ENCODE data around the gene COL6A2. TPM values are rescaled to one million over a fixed set of nuclear protein-coding genes. Genes with fewer than 3 reads are reported as not detected.

The COL6A2 gene
- total and polyA plus RNA-seq, 2 of the 4 experiments (the other 2 are of a cell fraction): 208 to 1,065 TPM

DNA sequence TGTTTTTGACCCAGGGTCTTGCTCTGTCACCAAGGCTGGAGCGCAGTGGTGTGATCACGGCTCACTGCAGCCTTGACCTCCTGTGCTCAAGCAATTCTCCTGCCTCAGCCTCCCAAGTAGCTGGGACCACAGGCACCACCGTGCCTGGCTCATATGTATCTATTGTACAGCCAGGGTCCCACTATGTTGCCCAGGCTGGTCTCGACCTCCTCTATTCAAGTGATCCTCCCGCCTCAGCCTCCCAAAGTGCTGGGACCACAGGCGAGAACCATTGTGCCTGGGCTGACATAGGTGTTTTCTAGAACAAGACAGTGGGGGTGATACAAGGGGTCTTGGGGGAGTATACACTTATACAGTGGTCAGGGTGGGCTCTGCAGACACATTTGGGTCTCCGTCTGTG lies 40.0 kb downstream of the COL6A2 start:
- no peaks in the 10 kb centered on the region for H3K27me3 ChIP-seq (ENCODE audit: control insufficient read depth, insufficient read depth, low read length)
- H4K5ac ChIP-seq (ENCODE audit: low read depth, low read length): no peak overlapping the region
- no peak overlapping the region for H4K8ac ChIP-seq (ENCODE audit: low read depth in 2 of 2, low read length in 2 of 2)
- DNase-seq (no peak), ATAC-seq (ENCODE audit: low read depth) (no peak)
- dilution Hi-C loops (cut with HindIII; ENCODE audit: low sequenced_read_pairs, unreplicated experiment) (no loop called here), in situ Hi-C loops (cut with MboI; ENCODE audit: low sequenced_read_pairs) (no loop called here), intact Hi-C loops (cut with micrococcal nuclease) (no loop called here)
- 0 out of 2 replicates have a peak, but pooled peaks cover 2% of the 10 kb centered on the region for H3K4me1 ChIP-seq (ENCODE audit: control insufficient read depth, insufficient read depth, low read length)
- 0 out of 2 replicates have a peak, but pooled peaks cover 2% of the 10 kb centered on the region for H3K36me3 ChIP-seq (ENCODE audit: control insufficient read depth, insufficient read depth, low read length)
- CTCF ChIA-PET: interaction anchor here (0.9 kb wide), 1 partner anchor 16 kb away, joined by 3 read pairs; no protein-coding TSS in a partner anchor
- no peak overlapping the region for H3K27ac ChIP-seq (ENCODE audit: insufficient read depth, low read length)
- no peak overlapping the region for H2BK5ac ChIP-seq (ENCODE audit: low read depth, low read length, poor library complexity, severe bottlenecking)
- no peaks in the 10 kb centered on the region for H3K79me1 ChIP-seq (ENCODE audit: low read depth in 1 of 2, low read length in 2 of 2)
- no peak overlapping the region for H2BK120ac ChIP-seq (ENCODE audit: low read depth, low read length)
- H3K56ac ChIP-seq (ENCODE audit: extremely low read depth, insufficient read depth, low read length): no peak overlapping the region
- no TSS peak for BruUV-seq (replicated peaks)
- H2BK15ac ChIP-seq (ENCODE audit: low read depth, low read length): no peak overlapping the region
- POLR2A ChIA-PET (ENCODE audit: unreplicated experiment): no interaction called here
- H3K23ac ChIP-seq (ENCODE audit: low read depth, low read length): no peak overlapping the region
- peaks cover 3% of the 10 kb centered on the region; the same call in 1 of the 2 replicates for H3K9me1 ChIP-seq (ENCODE audit: insufficient read depth, low read length)
- no peak overlapping the region for H4K91ac ChIP-seq (ENCODE audit: insufficient read depth, low read depth, low read length)
- no peak overlapping the region for H3K4me3 ChIP-seq (ENCODE audit: insufficient read depth, low read depth, low read length)
- H2AK9ac ChIP-seq (replicated peaks; ENCODE audit: low read depth, low read length, poor library complexity): no peak overlapping the region
- H3K4ac ChIP-seq (ENCODE audit: low read depth, low read length): no peak overlapping the region
- no peak overlapping the region for H3K14ac ChIP-seq (replicated peaks; ENCODE audit: low read depth, low read length)
- H4K20me1 ChIP-seq (ENCODE audit: insufficient read depth, low read length): peaks cover 23% of the 10 kb centered on the region
- WGBS, 2 experiments (ENCODE audit: extremely low coverage in 2 of 2, insufficient read length in 1 of 2): 97% methylated on average over 6 of the region's 7 CpGs; no CpG with 5 or more reads in 1 of the 2 experiments
- no peak overlapping the region for H2BK20ac ChIP-seq (ENCODE audit: low read depth, low read length)
- H2AFZ ChIP-seq (replicated peaks; ENCODE audit: low read length, poor library complexity): no peak overlapping the region
- H3K9ac ChIP-seq (ENCODE audit: low read depth, low read length): no peak overlapping the region
- H3K18ac ChIP-seq (ENCODE audit: low read depth, low read length): no peak overlapping the region
- no peak overlapping the region for H3K4me2 ChIP-seq (ENCODE audit: low read depth, low read length)
- no peak for TF ChIP-seq RFX5 (IDR thresholded peaks at IDR 0.05; ENCODE audit: low read depth, low read length)
- TF ChIP-seq, protein P1, sequence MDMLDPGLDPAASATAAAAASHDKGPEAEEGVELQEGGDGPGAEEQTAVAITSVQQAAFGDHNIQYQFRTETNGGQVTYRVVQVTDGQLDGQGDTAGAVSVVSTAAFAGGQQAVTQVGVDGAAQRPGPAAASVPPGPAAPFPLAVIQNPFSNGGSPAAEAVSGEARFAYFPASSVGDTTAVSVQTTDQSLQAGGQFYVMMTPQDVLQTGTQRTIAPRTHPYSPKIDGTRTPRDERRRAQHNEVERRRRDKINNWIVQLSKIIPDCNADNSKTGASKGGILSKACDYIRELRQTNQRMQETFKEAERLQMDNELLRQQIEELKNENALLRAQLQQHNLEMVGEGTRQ (IDR thresholded peaks at IDR 0.05; ENCODE audit: low read depth, low read length): no peak
- no peak for TF ChIP-seq FOS (IDR thresholded peaks at IDR 0.05; ENCODE audit: low read depth, low read length)
- no peak for TF ChIP-seq MAFK (IDR thresholded peaks at IDR 0.05; ENCODE audit: low read depth, low read length)
- TF ChIP-seq, protein P2, sequence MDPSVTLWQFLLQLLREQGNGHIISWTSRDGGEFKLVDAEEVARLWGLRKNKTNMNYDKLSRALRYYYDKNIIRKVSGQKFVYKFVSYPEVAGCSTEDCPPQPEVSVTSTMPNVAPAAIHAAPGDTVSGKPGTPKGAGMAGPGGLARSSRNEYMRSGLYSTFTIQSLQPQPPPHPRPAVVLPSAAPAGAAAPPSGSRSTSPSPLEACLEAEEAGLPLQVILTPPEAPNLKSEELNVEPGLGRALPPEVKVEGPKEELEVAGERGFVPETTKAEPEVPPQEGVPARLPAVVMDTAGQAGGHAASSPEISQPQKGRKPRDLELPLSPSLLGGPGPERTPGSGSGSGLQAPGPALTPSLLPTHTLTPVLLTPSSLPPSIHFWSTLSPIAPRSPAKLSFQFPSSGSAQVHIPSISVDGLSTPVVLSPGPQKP (IDR thresholded peaks at IDR 0.05; ENCODE audit: borderline replicate concordance, low read depth, low read length): no peak
- no peak for TF ChIP-seq MXI1 (IDR thresholded peaks at IDR 0.05; ENCODE audit: borderline replicate concordance, low read depth, low read length)
- TF ChIP-seq, protein P3, sequence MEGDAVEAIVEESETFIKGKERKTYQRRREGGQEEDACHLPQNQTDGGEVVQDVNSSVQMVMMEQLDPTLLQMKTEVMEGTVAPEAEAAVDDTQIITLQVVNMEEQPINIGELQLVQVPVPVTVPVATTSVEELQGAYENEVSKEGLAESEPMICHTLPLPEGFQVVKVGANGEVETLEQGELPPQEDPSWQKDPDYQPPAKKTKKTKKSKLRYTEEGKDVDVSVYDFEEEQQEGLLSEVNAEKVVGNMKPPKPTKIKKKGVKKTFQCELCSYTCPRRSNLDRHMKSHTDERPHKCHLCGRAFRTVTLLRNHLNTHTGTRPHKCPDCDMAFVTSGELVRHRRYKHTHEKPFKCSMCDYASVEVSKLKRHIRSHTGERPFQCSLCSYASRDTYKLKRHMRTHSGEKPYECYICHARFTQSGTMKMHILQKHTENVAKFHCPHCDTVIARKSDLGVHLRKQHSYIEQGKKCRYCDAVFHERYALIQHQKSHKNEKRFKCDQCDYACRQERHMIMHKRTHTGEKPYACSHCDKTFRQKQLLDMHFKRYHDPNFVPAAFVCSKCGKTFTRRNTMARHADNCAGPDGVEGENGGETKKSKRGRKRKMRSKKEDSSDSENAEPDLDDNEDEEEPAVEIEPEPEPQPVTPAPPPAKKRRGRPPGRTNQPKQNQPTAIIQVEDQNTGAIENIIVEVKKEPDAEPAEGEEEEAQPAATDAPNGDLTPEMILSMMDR (conservative IDR thresholded peaks at IDR 0.05; ENCODE audit: low read depth, low read length): no peak
- TF ChIP-seq RCOR1 (IDR thresholded peaks at IDR 0.05; ENCODE audit: insufficient replicate concordance, low read length): no peak
- no peak for TF ChIP-seq SMC3 (IDR thresholded peaks at IDR 0.05; ENCODE audit: low read depth, low read length)
- TF ChIP-seq RAD21 (IDR thresholded peaks at IDR 0.05; ENCODE audit: low read length): no peak
- TF ChIP-seq BHLHE40 (IDR thresholded peaks at IDR 0.05; ENCODE audit: low read depth, low read length): no peak
- no peak for TF ChIP-seq POLR2A (IDR thresholded peaks at IDR 0.05; ENCODE audit: low read depth, low read length)
- H3K9me3 ChIP-seq (ENCODE audit: control insufficient read depth, insufficient read depth, low read length): no peaks in the 10 kb centered on the region
- no peak overlapping the region for H2AK5ac ChIP-seq (ENCODE audit: low read depth, low read length)
